ENCODE measurements around the gene NAB1.

NAB1 gene

DNA sequence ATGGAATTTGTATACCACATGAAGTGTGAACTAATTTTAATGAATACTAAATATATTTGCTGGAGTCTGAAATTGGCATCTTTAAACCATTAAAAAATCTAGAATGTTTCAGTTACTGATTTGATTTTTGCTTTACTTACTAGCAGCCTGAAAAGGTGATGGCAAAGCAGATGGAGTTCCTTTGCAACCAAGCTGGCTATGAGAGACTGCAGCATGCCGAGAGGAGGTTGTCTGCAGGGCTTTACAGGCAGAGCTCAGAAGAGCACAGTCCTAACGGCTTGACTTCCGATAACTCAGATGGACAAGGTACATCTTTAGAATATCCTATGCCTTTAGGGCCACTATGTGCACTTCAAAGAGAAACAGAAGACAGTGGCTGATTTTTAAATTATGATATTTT is 36.5 kb downstream of the NAB1 start:
- Histone ChIP-seq H4K20me1 (ENCODE audit: insufficient read depth, low read length) (no peaks in the 10 kb centered on the region), H2AFZ (ENCODE audit: low read length) (no peak overlapping the region), H3K4me3 (ENCODE audit: low read depth, low read length, poor library complexity, severe bottlenecking) (no peak overlapping the region), H3K27me3 (ENCODE audit: insufficient read depth, low read length) (no peaks in the 10 kb centered on the region), H3K4me2 (ENCODE audit: low read length) (no peak overlapping the region), H3K4me1 (ENCODE audit: insufficient read depth, low read length, severe bottlenecking) (peaks cover 6% of the 10 kb centered on the region), H3K9ac (ENCODE audit: low read length) (no peak overlapping the region), H3K36me3 (ENCODE audit: insufficient read depth, low read length) (peaks cover 42% of the 10 kb centered on the region), H3F3A (ENCODE audit: insufficient read depth, low read length) (no peaks in the 10 kb centered on the region), H3K9me3 (ENCODE audit: low read length) (no peaks in the 10 kb centered on the region), H3K27ac (ENCODE audit: low read depth, low read length, poor library complexity, severe bottlenecking) (no peak overlapping the region), H3K9me2 (ENCODE audit: low read depth, low read length) (no peaks in the 10 kb centered on the region), H3K79me2 (ENCODE audit: insufficient read depth, low read length) (no peaks in the 10 kb centered on the region)
- TF ChIP-seq EZH2 (IDR thresholded peaks at IDR 0.05; ENCODE audit: borderline replicate concordance, low read length), result no peak
- TF ChIP-seq, protein P1, sequence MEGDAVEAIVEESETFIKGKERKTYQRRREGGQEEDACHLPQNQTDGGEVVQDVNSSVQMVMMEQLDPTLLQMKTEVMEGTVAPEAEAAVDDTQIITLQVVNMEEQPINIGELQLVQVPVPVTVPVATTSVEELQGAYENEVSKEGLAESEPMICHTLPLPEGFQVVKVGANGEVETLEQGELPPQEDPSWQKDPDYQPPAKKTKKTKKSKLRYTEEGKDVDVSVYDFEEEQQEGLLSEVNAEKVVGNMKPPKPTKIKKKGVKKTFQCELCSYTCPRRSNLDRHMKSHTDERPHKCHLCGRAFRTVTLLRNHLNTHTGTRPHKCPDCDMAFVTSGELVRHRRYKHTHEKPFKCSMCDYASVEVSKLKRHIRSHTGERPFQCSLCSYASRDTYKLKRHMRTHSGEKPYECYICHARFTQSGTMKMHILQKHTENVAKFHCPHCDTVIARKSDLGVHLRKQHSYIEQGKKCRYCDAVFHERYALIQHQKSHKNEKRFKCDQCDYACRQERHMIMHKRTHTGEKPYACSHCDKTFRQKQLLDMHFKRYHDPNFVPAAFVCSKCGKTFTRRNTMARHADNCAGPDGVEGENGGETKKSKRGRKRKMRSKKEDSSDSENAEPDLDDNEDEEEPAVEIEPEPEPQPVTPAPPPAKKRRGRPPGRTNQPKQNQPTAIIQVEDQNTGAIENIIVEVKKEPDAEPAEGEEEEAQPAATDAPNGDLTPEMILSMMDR (IDR thresholded peaks at IDR 0.05; ENCODE audit: low read length), result no peak

DNA sequence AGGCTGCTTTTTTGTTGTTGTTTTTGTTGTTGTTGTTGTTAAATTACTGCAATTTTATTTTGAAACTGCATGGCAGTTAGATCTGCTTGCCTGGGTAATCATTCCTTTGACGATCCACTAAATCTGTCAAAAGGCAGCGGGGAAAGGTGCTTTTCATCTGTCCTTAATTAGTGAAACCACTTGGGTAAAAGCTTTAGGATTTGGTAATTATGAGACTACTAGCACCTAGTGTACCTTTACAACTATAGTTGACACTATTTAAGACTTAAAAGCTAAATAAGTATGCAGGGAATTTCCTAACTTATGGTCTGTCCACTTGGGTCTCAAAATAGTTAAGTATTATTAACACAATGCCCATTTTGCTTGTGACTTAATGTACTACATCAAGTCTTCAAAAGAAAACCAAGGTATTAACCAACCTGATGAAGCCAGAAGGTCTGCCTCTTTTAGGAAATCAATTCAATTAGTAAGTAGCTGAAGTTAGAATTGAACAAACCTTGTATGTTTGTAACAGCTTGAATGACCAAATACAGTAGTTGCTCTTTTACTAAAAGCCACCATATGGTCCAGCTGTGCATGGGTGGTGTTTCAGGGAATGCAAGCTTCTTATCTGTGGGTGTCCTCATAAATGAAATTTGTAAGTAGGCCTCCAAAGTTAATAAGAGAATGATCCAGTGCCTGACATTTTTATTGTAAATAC is 44.8 kb downstream of the NAB1 start:
- H3K4me3 ChIP-seq (ENCODE audit: low read depth, low read length, poor library complexity, severe bottlenecking), result no peak overlapping the region
- no peak for TF ChIP-seq EZH2 (IDR thresholded peaks at IDR 0.05; ENCODE audit: borderline replicate concordance, low read length)
- TF ChIP-seq, protein P1 (IDR thresholded peaks at IDR 0.05; ENCODE audit: low read length), result no peak
- no peaks in the 10 kb centered on the region for H3K9me3 ChIP-seq (ENCODE audit: low read length)
- H4K20me1 ChIP-seq (ENCODE audit: insufficient read depth, low read length), result no peaks in the 10 kb centered on the region
- no peak overlapping the region for H2AFZ ChIP-seq (ENCODE audit: low read length)
- peaks cover 18% of the 10 kb centered on the region for H3K36me3 ChIP-seq (ENCODE audit: insufficient read depth, low read length)
- no peaks in the 10 kb centered on the region for H3K4me1 ChIP-seq (ENCODE audit: insufficient read depth, low read length, severe bottlenecking)
- H3K9ac ChIP-seq (ENCODE audit: low read length), result no peak overlapping the region
- H3K4me2 ChIP-seq (ENCODE audit: low read length), result no peak overlapping the region
- H3K27ac ChIP-seq (ENCODE audit: low read depth, low read length, poor library complexity, severe bottlenecking), result no peak overlapping the region
- no peaks in the 10 kb centered on the region for H3K79me2 ChIP-seq (ENCODE audit: insufficient read depth, low read length)
- no peaks in the 10 kb centered on the region for H3K9me2 ChIP-seq (ENCODE audit: low read depth, low read length)
- H3F3A ChIP-seq (ENCODE audit: insufficient read depth, low read length), result no peaks in the 10 kb centered on the region
- no peaks in the 10 kb centered on the region for H3K27me3 ChIP-seq (ENCODE audit: insufficient read depth, low read length)

DNA sequence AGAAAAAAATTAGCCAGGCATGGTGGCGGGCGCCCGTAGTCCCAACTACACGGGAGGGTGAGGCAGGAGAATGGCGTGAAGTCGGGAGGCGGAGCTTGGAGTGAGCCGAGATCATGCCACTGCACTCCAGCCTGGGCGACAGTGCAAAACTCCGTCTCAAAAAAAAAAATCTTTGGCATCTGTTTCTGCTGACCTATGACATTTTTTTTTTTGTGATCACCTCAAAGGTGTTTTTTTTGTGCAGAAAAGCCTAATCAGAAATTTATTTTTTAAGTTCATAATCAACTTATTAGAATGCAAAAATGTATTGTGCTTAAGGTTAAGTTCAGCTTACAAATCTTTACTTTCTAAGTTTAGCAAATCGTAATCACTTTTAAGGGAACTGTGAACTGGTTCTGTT is 45.6 kb downstream of the NAB1 start:
- Histone ChIP-seq H3F3A (ENCODE audit: insufficient read depth, low read length) (no peaks in the 10 kb centered on the region), H3K79me2 (ENCODE audit: insufficient read depth, low read length) (no peaks in the 10 kb centered on the region), H3K9me3 (ENCODE audit: low read length) (no peaks in the 10 kb centered on the region), H3K27ac (ENCODE audit: low read depth, low read length, poor library complexity, severe bottlenecking) (no peak overlapping the region), H3K4me1 (ENCODE audit: insufficient read depth, low read length, severe bottlenecking) (no peaks in the 10 kb centered on the region), H2AFZ (ENCODE audit: low read length) (no peak overlapping the region), H3K4me3 (ENCODE audit: low read depth, low read length, poor library complexity, severe bottlenecking) (no peak overlapping the region), H3K36me3 (ENCODE audit: insufficient read depth, low read length) (peaks cover 12% of the 10 kb centered on the region), H3K9me2 (ENCODE audit: low read depth, low read length) (no peaks in the 10 kb centered on the region), H3K9ac (ENCODE audit: low read length) (no peak overlapping the region), H3K27me3 (ENCODE audit: insufficient read depth, low read length) (no peaks in the 10 kb centered on the region), H4K20me1 (ENCODE audit: insufficient read depth, low read length) (no peaks in the 10 kb centered on the region), H3K4me2 (ENCODE audit: low read length) (no peak overlapping the region)
- no peak for TF ChIP-seq EZH2 (IDR thresholded peaks at IDR 0.05; ENCODE audit: borderline replicate concordance, low read length)
- TF ChIP-seq, protein P1 (IDR thresholded peaks at IDR 0.05; ENCODE audit: low read length), result no peak

Data from OCI-LY1 (cell line).